Measurements from ENCODE around the gene METAP2. TPM values are rescaled to one million over a fixed set of nuclear protein-coding genes. Genes with fewer than 3 reads are reported as not detected.
"Not testable (repeated sequence)": the region's sequence is repeated elsewhere in the genome, so short reads cannot be mapped to it uniquely, and the experiment has no call there.

The METAP2 gene
- total RNA-seq, 1 donor from 2014 or later = 90.6 TPM

DNA sequence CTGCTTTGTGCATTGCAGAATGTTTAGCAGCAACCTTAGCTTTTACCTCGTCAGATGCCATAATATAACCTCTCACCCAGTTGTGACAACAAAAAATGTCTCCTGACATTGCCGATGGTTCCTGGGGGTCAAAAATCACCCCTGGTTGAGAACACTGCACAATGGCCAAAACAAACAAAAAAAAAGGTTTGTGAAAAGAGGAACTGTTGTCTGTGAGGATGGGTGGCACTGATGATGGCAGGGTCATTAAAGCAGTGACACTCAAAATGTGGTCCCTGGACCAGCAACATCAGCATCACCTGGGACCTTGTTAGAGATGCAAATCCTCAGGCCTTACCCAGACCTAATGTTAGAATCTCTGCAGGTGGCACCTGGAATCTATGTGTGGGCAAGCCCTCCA is 36.4 kb upstream of the METAP2 start:
- H3K9me3 Mint-ChIP-seq (ENCODE audit: low read depth) = no peaks in the 10 kb centered on the region
- peaks cover 16% of the 10 kb centered on the region for H3K27me3 Mint-ChIP-seq
- H3K27ac Mint-ChIP-seq = no peak overlapping the region
- no peak for DNase-seq (ENCODE audit: low spot score, unreplicated experiment)
- no peak overlapping the region for H3K4me3 Mint-ChIP-seq (ENCODE audit: low read depth)
- no peaks in the 10 kb centered on the region for H3K4me1 Mint-ChIP-seq (ENCODE audit: low read depth)
- TF ChIP-seq, protein P1, sequence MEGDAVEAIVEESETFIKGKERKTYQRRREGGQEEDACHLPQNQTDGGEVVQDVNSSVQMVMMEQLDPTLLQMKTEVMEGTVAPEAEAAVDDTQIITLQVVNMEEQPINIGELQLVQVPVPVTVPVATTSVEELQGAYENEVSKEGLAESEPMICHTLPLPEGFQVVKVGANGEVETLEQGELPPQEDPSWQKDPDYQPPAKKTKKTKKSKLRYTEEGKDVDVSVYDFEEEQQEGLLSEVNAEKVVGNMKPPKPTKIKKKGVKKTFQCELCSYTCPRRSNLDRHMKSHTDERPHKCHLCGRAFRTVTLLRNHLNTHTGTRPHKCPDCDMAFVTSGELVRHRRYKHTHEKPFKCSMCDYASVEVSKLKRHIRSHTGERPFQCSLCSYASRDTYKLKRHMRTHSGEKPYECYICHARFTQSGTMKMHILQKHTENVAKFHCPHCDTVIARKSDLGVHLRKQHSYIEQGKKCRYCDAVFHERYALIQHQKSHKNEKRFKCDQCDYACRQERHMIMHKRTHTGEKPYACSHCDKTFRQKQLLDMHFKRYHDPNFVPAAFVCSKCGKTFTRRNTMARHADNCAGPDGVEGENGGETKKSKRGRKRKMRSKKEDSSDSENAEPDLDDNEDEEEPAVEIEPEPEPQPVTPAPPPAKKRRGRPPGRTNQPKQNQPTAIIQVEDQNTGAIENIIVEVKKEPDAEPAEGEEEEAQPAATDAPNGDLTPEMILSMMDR (IDR thresholded peaks at IDR 0.05; ENCODE audit: unreplicated experiment) = no peak
- no peaks in the 10 kb centered on the region for H3K36me3 Mint-ChIP-seq (ENCODE audit: insufficient read depth)

DNA sequence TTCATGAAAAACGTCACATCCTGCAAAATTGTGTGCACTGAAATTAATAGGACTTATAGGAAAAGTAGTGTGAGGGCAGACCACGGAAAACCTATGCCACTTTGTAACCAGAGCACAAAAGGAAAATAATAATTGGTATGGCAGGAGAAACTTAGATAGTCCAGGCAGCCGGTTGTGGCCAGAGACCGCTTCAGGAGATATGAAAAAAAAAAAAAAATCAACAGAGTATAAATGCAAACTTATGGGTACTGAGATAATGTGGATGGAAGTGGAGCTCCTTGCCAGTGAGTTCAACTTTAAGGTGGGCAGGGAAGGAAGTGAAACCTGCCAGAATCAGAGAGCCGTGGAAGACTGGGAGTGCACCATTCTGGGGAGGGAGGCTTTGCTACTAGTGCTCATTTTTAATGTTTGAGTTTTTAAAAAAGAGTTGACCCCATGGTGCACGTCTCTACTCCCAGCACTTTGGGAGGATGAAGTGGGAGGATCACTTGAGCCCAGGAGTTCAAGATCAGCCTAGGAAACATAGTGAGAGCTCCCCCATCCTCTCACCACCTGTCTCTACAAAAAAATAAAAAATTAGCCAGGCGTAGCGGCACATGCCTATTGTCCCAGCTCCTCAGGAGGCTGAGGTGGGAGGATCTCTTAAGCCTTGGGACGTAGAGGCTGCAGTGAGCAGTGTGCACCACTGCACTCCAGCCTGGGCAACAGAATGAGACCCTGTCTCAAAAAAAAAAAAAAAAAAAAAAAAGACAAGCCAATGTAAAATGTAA is 34.3 kb upstream of the METAP2 start:
- Mint-ChIP-seq H3K9me3 (ENCODE audit: low read depth) (no peaks in the 10 kb centered on the region), H3K4me3 (ENCODE audit: low read depth) (no peak overlapping the region), H3K27ac (no peak overlapping the region), H3K4me1 (ENCODE audit: low read depth) (peaks cover 15% of the 10 kb centered on the region), H3K36me3 (ENCODE audit: insufficient read depth) (no peaks in the 10 kb centered on the region), H3K27me3 (peaks cover 21% of the 10 kb centered on the region)
- DNase-seq (ENCODE audit: low spot score, unreplicated experiment) = no peak
- TF ChIP-seq, protein P1 (IDR thresholded peaks at IDR 0.05; ENCODE audit: unreplicated experiment) = no peak

DNA sequence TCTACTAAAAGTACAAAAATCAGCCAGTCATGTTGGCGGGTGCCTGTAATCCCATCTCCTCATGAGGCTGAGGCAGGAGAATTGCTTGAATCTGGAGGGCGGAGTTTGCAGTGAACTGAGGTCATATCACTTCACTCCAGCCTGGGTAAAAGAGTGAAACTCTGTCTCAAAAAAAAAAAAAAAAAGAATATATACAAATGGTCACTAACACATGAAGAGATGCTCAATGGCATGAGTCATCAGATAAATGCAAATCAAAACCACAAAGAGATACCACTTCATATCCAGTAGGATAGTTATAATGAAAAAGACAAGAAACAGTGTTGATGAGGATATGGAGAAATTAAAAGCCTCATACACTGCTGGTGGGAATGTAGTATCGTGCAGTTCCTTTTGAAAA is 33.6 kb upstream of the METAP2 start:
- TF ChIP-seq, protein P1 (IDR thresholded peaks at IDR 0.05; ENCODE audit: unreplicated experiment) = no peak
- Mint-ChIP-seq H3K4me3 (ENCODE audit: low read depth) (no peak overlapping the region), H3K4me1 (ENCODE audit: low read depth) (peaks cover 15% of the 10 kb centered on the region), H3K9me3 (ENCODE audit: low read depth) (no peaks in the 10 kb centered on the region), H3K27me3 (peaks cover 21% of the 10 kb centered on the region), H3K27ac (no peak overlapping the region), H3K36me3 (ENCODE audit: insufficient read depth) (no peaks in the 10 kb centered on the region)
- DNase-seq (ENCODE audit: low spot score, unreplicated experiment) = no peak

DNA sequence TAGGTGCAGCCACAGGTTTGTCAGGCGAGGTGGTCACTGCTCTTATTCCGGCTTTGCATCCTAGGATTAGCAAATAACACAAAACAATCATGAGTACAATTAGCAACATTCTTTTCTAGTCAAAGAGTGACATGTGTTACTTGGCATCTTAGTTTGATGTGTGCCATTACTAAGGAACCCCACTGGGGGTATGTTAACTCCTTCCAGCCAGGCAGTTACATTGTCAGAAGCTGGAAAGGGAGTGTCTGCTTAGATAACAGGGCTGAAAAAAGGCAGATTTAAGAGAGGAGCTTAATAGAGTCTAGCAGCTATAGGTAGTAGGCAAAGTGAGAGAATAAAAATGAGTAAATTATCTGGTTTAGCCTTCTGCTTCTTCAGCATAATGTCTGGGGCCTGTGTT is 30.5 kb upstream of the METAP2 start:
- Mint-ChIP-seq H3K36me3 (ENCODE audit: insufficient read depth) (no peaks in the 10 kb centered on the region), H3K9me3 (ENCODE audit: low read depth) (no peaks in the 10 kb centered on the region), H3K4me1 (ENCODE audit: low read depth) (peaks cover 34% of the 10 kb centered on the region), H3K27ac (no peak overlapping the region), H3K27me3 (peaks cover 21% of the 10 kb centered on the region), H3K4me3 (ENCODE audit: low read depth) (no peak overlapping the region)
- TF ChIP-seq, protein P1 (IDR thresholded peaks at IDR 0.05; ENCODE audit: unreplicated experiment) = no peak
- no peak for DNase-seq (ENCODE audit: low spot score, unreplicated experiment)

DNA sequence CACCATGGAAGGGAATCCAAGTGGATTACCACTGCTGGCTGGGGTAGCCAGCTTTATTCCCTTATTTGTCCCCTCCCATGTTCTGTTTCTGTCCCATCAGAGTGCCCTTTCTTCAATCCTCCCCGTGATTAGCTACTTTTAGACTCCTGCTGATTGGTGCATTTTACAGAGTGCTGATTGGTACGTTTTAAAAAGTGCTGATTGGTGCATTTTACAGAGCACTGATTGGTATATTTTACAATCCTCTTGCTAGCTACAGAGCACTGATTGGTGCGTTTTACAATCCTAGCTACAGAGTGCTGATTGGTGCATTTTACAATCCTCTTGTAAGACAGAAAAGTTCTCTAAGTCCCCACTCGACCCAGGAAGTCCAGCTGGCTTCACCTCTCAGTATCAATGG is 28.9 kb upstream of the METAP2 start:
- peaks cover 41% of the 10 kb centered on the region for H3K4me1 Mint-ChIP-seq (ENCODE audit: low read depth)
- H3K27ac Mint-ChIP-seq = peak overlapping the region; percentile 73

More for the DNA sequence above, 28.9 kb upstream of the METAP2 start:
- H3K4me3 Mint-ChIP-seq (ENCODE audit: low read depth); DNase-seq (ENCODE audit: low spot score, unreplicated experiment); H3K36me3 Mint-ChIP-seq (ENCODE audit: insufficient read depth); H3K9me3 Mint-ChIP-seq (ENCODE audit: low read depth): not testable (repeated sequence)
- peaks cover 17% of the 10 kb centered on the region for H3K27me3 Mint-ChIP-seq

All from progenitor cell of endocrine pancreas (in vitro differentiated cells).